GM12878 (cell line): ENCODE data around the gene HRH2. TPM values are rescaled to one million over a fixed set of nuclear protein-coding genes. Genes with fewer than 3 reads are reported as not detected.

Experiments used
- ATAC-seq: fragments of 200-7000 bp; cut with Tn5 transposase; 3 replicates; pipeline ENCODE4 v1.9.1; 2020; ENCODE audit warnings: mild to moderate bottlenecking, moderate library complexity
- BruUV-seq: library from RNA; stranded (reverse); fragments of 400-500 nt; replicated peaks from 2 replicates; lab custom pipeline; 2021; lab: Mats Ljungman, UMichigan
- CTCF ChIA-PET: fragments of 300-600 bp; sonication (Branson Sonifier 250); formaldehyde crosslinking; extraction: SDS; loops from one replicate; lab custom pipeline; 2021; ENCODE audit warnings: inconsistent platforms; lab: Yijun Ruan, JAX
- POLR2A ChIA-PET: fragments of 350-600 bp; formaldehyde crosslinking; extraction: SDS; loops from one replicate; lab custom pipeline; 2021; ENCODE audit warnings: inconsistent platforms; lab: Charles Lee
- RAD21 ChIA-PET: fragments of 300-600 bp; sonication (Branson Sonifier 250); formaldehyde crosslinking; loops from one replicate; lab custom pipeline; 2023; ENCODE audit warnings: antibody characterized with exemption; ENCODE audit not compliant: unreplicated experiment; lab: Charles Lee
- SMC1A ChIA-PET: fragments of 300-600 bp; sonication (Branson Sonifier 250); formaldehyde crosslinking; loops from one replicate; lab custom pipeline; 2023; ENCODE audit not compliant: unreplicated experiment, uncharacterized antibody; lab: Charles Lee
- DNase-seq: peaks from one replicate; pipeline ENCODE4 v3.0.0-alpha.2; 2011; ENCODE audit warnings: low read depth, low spot score
- FAIRE-seq: peaks from 3 replicates; lab custom pipeline; 2011; peaks lifted over from hg19 to GRCh38; lab: Jason Lieb, UNC
- H2AFZ ChIP-seq: 2 replicates; pipeline ENCODE4 v1.6.0; 2011; ENCODE audit warnings: low read depth, low read length, control low read depth; ENCODE audit not compliant: control insufficient read depth
- H3K27ac ChIP-seq: 2 replicates; pipeline ENCODE4 v1.5.1; 2011; ENCODE audit warnings: control low read depth; ENCODE audit not compliant: control insufficient read depth, insufficient read depth
- H3K27me3 ChIP-seq, 2 experiments: replicated peaks in 1 of 2; 2 replicates each; pipeline versions ENCODE4 v1.6.0 to v1.6.1; 2011; ENCODE audit warnings: low read length in 1 of 2; ENCODE audit not compliant: control insufficient read depth in 2 of 2, insufficient read depth in 2 of 2
- H3K36me3 ChIP-seq, 2 experiments: 2 replicates each; pipeline ENCODE4 v1.5.1; 2011; ENCODE audit warnings: low read length in 1 of 2; ENCODE audit not compliant: control insufficient read depth in 2 of 2, insufficient read depth in 2 of 2
- H3K4me1 ChIP-seq: 2 replicates; pipeline ENCODE4 v1.6.1; 2011; ENCODE audit warnings: mild to moderate bottlenecking, low read length, moderate library complexity, mixed read lengths; ENCODE audit not compliant: control insufficient read depth, insufficient read depth
- H3K4me2 ChIP-seq: 2 replicates; pipeline ENCODE4 v1.6.0; 2011; ENCODE audit warnings: control low read depth; ENCODE audit not compliant: control insufficient read depth, insufficient read depth
- H3K4me3 ChIP-seq: fragments of 200-600 bp; sonication (generic); 2 replicates; pipeline ENCODE4 v1.5.1; 2016
- H3K79me2 ChIP-seq: 2 replicates; pipeline ENCODE4 v1.6.0; 2011; ENCODE audit warnings: low read length; ENCODE audit not compliant: control insufficient read depth, insufficient read depth
- H3K9ac ChIP-seq: 2 replicates; pipeline ENCODE4 v1.8.0; 2011; ENCODE audit warnings: low read length, control low read depth, mixed read lengths; ENCODE audit not compliant: control insufficient read depth, insufficient read depth
- H3K9me3 ChIP-seq: replicated peaks from 3 replicates; pipeline ENCODE4 v1.5.1; 2011; ENCODE audit warnings: mild to moderate bottlenecking, low read length; ENCODE audit not compliant: control insufficient read depth, insufficient read depth
- H4K20me1 ChIP-seq: 2 replicates; pipeline ENCODE4 v1.6.0; 2011; ENCODE audit not compliant: control insufficient read depth, insufficient read depth
- BHLHE40 ChIP-seq, 2 experiments: fragments of 450-650 bp in 1 of 2; IDR thresholded peaks; 2 replicates each; pipeline ENCODE4 v1.6.1; 2011 to 2017; ENCODE audit warnings: low read depth in 2 of 2, borderline replicate concordance in 1 of 2, improper control_type of control experiment in 1 of 2, low read length in 1 of 2, mild to moderate bottlenecking in 1 of 2
- CHD4 ChIP-seq: fragments of 200-600 bp; sonication (generic); IDR thresholded peaks from 2 replicates; pipeline ENCODE4 v1.6.1; 2016; ENCODE audit warnings: mild to moderate bottlenecking
- EGR1 ChIP-seq, 2 experiments: IDR thresholded peaks; 1 replicate in 1 of 2; 2 replicates in 1 of 2; pipeline ENCODE4 v1.6.1; 2011 to 2012; ENCODE audit warnings: low read depth in 2 of 2, low read length in 2 of 2, borderline replicate concordance in 1 of 2, mild to moderate bottlenecking in 1 of 2, moderate library complexity in 1 of 2
- ETV6 ChIP-seq, 2 experiments: fragments of 450-650 bp in 1 of 2; IDR thresholded peaks in 1 of 2; conservative IDR thresholded peaks in 1 of 2; 2 replicates each; pipeline ENCODE4 v1.6.1; 2014; ENCODE audit warnings: antibody characterized with exemption in 1 of 2, borderline replicate concordance in 1 of 2, low read depth in 1 of 2, mild to moderate bottlenecking in 1 of 2, moderate library complexity in 1 of 2
- JUND ChIP-seq: IDR thresholded peaks from 2 replicates; pipeline ENCODE4 v1.6.1; 2012; ENCODE audit warnings: low read depth, mild to moderate bottlenecking, low read length, improper control_type of control experiment, moderate library complexity
- KLF5 ChIP-seq: fragments of 450-650 bp; IDR thresholded peaks from 2 replicates; pipeline ENCODE4 v1.6.1; 2014; ENCODE audit warnings: mild to moderate bottlenecking; ENCODE audit not compliant: partially characterized antibody
- NFYA ChIP-seq: IDR thresholded peaks from 2 replicates; pipeline ENCODE4 v1.6.1; 2011; ENCODE audit warnings: low read depth, mild to moderate bottlenecking, low read length, improper control_type of control experiment, borderline replicate concordance
- PBX3 ChIP-seq: IDR thresholded peaks from 2 replicates; pipeline ENCODE4 v1.6.1; 2011; ENCODE audit warnings: mild to moderate bottlenecking, low read depth, low read length, moderate library complexity; ENCODE audit not compliant: insufficient replicate concordance
- REST ChIP-seq: IDR thresholded peaks from 2 replicates; pipeline ENCODE4 v1.6.1; 2012; ENCODE audit warnings: mild to moderate bottlenecking, low read depth, low read length
- SIX5 ChIP-seq: IDR thresholded peaks from 2 replicates; pipeline ENCODE4 v1.6.1; 2011; ENCODE audit warnings: mild to moderate bottlenecking, low read depth, low read length, moderate library complexity; ENCODE audit not compliant: severe bottlenecking
- SMARCA5 ChIP-seq: fragments of 450-650 bp; IDR thresholded peaks from 2 replicates; pipeline ENCODE4 v1.6.1; 2017; ENCODE audit warnings: mild to moderate bottlenecking
- STAT1 ChIP-seq: fragments of 450-650 bp; conservative IDR thresholded peaks from 2 replicates; pipeline ENCODE4 v1.6.1; 2014; ENCODE audit warnings: antibody characterized with exemption, mild to moderate bottlenecking
- ZNF217 ChIP-seq: fragments of 450-650 bp; IDR thresholded peaks from 2 replicates; pipeline ENCODE4 v1.6.1; 2017; ENCODE audit warnings: antibody characterized with exemption, mild to moderate bottlenecking
- WGBS: methylation state at CpG from one replicate; pipeline ENCODE4 v1.1.6; 2016; ENCODE audit warnings: low lambda C conversion rate; ENCODE audit not compliant: insufficient replicate concordance, insufficient coverage; ENCODE audit errors: missing lambda C conversion rate; 5-methylcytosine and 5-hydroxymethylcytosine counted together
- in situ Hi-C: fragments of 300-500 bp; cut with MboI; formaldehyde crosslinking; loops from 9 replicates; pipeline ENCODE4 v1.14.3; 2018; ENCODE audit warnings: mixed read lengths
- intact Hi-C: fragments of 100-400 bp; cut with micrococcal nuclease; formaldehyde crosslinking; loops from one replicate; pipeline ENCODE4 v1.14.2; 2022; ENCODE audit not compliant: unreplicated experiment
- polyA plus RNA-seq, 11 experiments: library from polyadenylated mRNA; depleted of rRNA in 4 of 11; unstranded in 6 of 11; stranded (reverse) in 5 of 11; fragments of >200 nt; fragmentation: Nextera tagmentation in 4 of 11; fragmentation: Illumina TruSeq in 1 of 11; extraction: Ambion mirVana in 4 of 11; extraction: Trizol in 1 of 11; gene quantifications; 1 replicate in 1 of 11; 2 replicates in 10 of 11; pipeline versions ENCODE4 v1.2.1 to v1.2.3, GENCODE V29; 2011 to 2016; ENCODE audit warnings: inconsistent platforms in 2 of 11, missing spikeins in 2 of 11, low read depth in 1 of 11
- total RNA-seq, 4 experiments: library from RNA; depleted of rRNA in 3 of 4; stranded (reverse); fragments of >200 nt in 3 of 4; fragmentation: Illumina TruSeq in 1 of 4; extraction: Trizol in 1 of 4; gene quantifications; 2 replicates each; pipeline versions ENCODE4 v1.2.1 to v1.2.3, GENCODE V29; 2013 to 2021
- TF ChIP-seq, protein P1 (sequence below): fragments of 450-650 bp; formaldehyde crosslinking; IDR thresholded peaks from 2 replicates; pipeline ENCODE4 v1.4.0; 2022; ENCODE audit warnings: mild to moderate bottlenecking, moderate library complexity

HRH2 gene
- total and polyA plus RNA-seq, 10 of the 15 experiments (the other 5 are each of a cell fraction or from before 2014, with no cell fraction given): 0.01 to 0.05 (median 0.03) TPM; not detected in 7

GRCh38 chr5:175679411-175679810 is 21.5 kb downstream of the HRH2 start:
- Histone ChIP-seq H3K79me2 (no peaks in the 10 kb centered on the region), H3K27me3 (peaks cover 0 to 3% of the 10 kb centered on the region in 2 experiments; a peak in 2 of 4 replicates), H3K4me3 (no peak overlapping the region), H3K9me3 (no peaks in the 10 kb centered on the region), H3K36me3 (no peaks in the 10 kb centered on the region), H3K27ac (no peak overlapping the region), H3K9ac (no peak overlapping the region), H2AFZ (no peak overlapping the region), H3K4me2 (no peak overlapping the region), H3K4me1 (no peaks in the 10 kb centered on the region), H4K20me1 (no peaks in the 10 kb centered on the region)
- no TSS peak for BruUV-seq
- ChIA-PET SMC1A (no interaction called here), POLR2A (no interaction called here), RAD21 (no interaction called here), CTCF (no interaction called here)
- in situ Hi-C loops (no loop called here), intact Hi-C loops (no loop called here)
- ATAC-seq: no peak
- no peak for DNase-seq
- 32% methylated on average over 3 of the region's 3 CpGs for WGBS
- TF ChIP-seq STAT1 (no peak), NFYA (no peak), SIX5 (no peak), JUND (no peak), CHD4 (no peak), REST (no peak), KLF5 (no peak), PBX3 (no peak), BHLHE40 (IDR thresholded peaks at IDR 0.05; ENCODE audit: borderline replicate concordance in 1 of 2, low read depth in 2 of 2, low read length in 1 of 2) (no peak), EGR1 (IDR thresholded peaks at IDR 0.05; ENCODE audit: borderline replicate concordance in 1 of 2, low read depth in 2 of 2, low read length in 2 of 2) (no peak), ETV6 (conservative IDR thresholded peaks at IDR 0.05 in 1 of 2, IDR thresholded peaks at IDR 0.05 in 1 of 2; ENCODE audit: borderline replicate concordance in 1 of 2, low read depth in 1 of 2) (no peak), ZNF217 (no peak), SMARCA5 (no peak)
- TF ChIP-seq, protein P1, sequence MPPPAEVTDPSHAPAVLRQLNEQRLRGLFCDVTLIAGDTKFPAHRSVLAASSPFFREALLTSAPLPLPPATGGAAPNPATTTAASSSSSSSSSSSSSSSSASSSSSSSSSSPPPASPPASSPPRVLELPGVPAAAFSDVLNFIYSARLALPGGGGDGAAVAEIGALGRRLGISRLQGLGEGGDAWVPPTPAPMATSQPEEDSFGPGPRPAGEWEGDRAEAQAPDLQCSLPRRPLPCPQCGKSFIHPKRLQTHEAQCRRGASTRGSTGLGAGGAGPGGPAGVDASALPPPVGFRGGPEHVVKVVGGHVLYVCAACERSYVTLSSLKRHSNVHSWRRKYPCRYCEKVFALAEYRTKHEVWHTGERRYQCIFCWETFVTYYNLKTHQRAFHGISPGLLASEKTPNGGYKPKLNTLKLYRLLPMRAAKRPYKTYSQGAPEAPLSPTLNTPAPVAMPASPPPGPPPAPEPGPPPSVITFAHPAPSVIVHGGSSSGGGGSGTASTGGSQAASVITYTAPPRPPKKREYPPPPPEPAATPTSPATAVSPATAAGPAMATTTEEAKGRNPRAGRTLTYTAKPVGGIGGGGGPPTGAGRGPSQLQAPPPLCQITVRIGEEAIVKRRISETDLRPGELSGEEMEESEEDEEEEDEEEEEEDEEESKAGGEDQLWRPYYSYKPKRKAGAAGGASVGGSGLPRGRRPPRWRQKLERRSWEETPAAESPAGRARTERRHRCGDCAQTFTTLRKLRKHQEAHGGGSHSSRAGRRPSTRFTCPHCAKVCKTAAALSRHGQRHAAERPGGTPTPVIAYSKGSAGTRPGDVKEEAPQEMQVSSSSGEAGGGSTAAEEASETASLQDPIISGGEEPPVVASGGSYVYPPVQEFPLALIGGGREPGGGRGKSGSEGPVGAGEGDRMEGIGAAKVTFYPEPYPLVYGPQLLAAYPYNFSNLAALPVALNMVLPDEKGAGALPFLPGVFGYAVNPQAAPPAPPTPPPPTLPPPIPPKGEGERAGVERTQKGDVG (CRISPR knock-in tag): no peak
- no peak for FAIRE-seq
